ENCODE results near the gene KRTAP12-4.

The KRTAP12-4 gene

GRCh38 chr21:44637018-44637850 is 17.2 kb downstream of the KRTAP12-4 start, which contains the start of gene KRTAP10-10:
Gene KRTAP10-10 (plus strand): TSS chr21:44637356. CDS start chr21:44637418, 62 bp downstream.
- Histone ChIP-seq H3K9me3 (ENCODE audit: insufficient read depth, low read length) (no peaks in the 10 kb centered on the region), H3F3A (ENCODE audit: insufficient read depth) (no peaks in the 10 kb centered on the region), H3K27ac (ENCODE audit: low read depth, low read length) (no peak within 1 kb of the TSS), H3K79me2 (ENCODE audit: insufficient read depth, low read length) (no peaks in the 10 kb centered on the region), H2AFZ (ENCODE audit: low read depth, low read length, severe bottlenecking) (no peak within 1 kb of the TSS), H3K9me2 (replicated peaks; ENCODE audit: insufficient read depth, low read length) (no peaks in the 10 kb centered on the region), H3K27me3 (ENCODE audit: low read length) (no peaks in the 10 kb centered on the region), H3K4me2 (ENCODE audit: low read depth, low read length, poor library complexity, severe bottlenecking) (no peak within 1 kb of the TSS), H4K20me1 (ENCODE audit: low read depth, low read length) (no peaks in the 10 kb centered on the region), H3K36me3 (ENCODE audit: low read length) (no peaks in the 10 kb centered on the region), H3K9ac (ENCODE audit: low read length) (no peak within 1 kb of the TSS), H3K4me3 (ENCODE audit: insufficient read depth, low read length, poor library complexity, severe bottlenecking) (no peak within 1 kb of the TSS)
- no peak for TF ChIP-seq EZH2phosphoT487 (conservative IDR thresholded peaks at IDR 0.05; ENCODE audit: low read length)
- TF ChIP-seq, protein P1, sequence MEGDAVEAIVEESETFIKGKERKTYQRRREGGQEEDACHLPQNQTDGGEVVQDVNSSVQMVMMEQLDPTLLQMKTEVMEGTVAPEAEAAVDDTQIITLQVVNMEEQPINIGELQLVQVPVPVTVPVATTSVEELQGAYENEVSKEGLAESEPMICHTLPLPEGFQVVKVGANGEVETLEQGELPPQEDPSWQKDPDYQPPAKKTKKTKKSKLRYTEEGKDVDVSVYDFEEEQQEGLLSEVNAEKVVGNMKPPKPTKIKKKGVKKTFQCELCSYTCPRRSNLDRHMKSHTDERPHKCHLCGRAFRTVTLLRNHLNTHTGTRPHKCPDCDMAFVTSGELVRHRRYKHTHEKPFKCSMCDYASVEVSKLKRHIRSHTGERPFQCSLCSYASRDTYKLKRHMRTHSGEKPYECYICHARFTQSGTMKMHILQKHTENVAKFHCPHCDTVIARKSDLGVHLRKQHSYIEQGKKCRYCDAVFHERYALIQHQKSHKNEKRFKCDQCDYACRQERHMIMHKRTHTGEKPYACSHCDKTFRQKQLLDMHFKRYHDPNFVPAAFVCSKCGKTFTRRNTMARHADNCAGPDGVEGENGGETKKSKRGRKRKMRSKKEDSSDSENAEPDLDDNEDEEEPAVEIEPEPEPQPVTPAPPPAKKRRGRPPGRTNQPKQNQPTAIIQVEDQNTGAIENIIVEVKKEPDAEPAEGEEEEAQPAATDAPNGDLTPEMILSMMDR (IDR thresholded peaks at IDR 0.05; ENCODE audit: insufficient read depth, low read length, poor library complexity, severe bottlenecking): no peak

- Histone ChIP-seq H3K9me3 (ENCODE audit: insufficient read depth, low read length) (no peaks in the 10 kb centered on the region), H3K27me3 (ENCODE audit: low read length) (no peaks in the 10 kb centered on the region), H3K4me3 (ENCODE audit: insufficient read depth, low read length, poor library complexity, severe bottlenecking) (no peak overlapping the region), H3K27ac (ENCODE audit: low read depth, low read length) (no peak overlapping the region), H3K79me2 (ENCODE audit: insufficient read depth, low read length) (no peaks in the 10 kb centered on the region), H2AFZ (ENCODE audit: low read depth, low read length, severe bottlenecking) (no peak overlapping the region), H3K9me2 (replicated peaks; ENCODE audit: insufficient read depth, low read length) (no peaks in the 10 kb centered on the region), H4K20me1 (ENCODE audit: low read depth, low read length) (no peaks in the 10 kb centered on the region), H3K4me2 (ENCODE audit: low read depth, low read length, poor library complexity, severe bottlenecking) (no peak overlapping the region), H3F3A (ENCODE audit: insufficient read depth) (no peaks in the 10 kb centered on the region), H3K36me3 (ENCODE audit: low read length) (no peaks in the 10 kb centered on the region), H3K9ac (ENCODE audit: low read length) (no peak overlapping the region)
- TF ChIP-seq, protein P1 (IDR thresholded peaks at IDR 0.05; ENCODE audit: insufficient read depth, low read length, poor library complexity, severe bottlenecking): no peak
- TF ChIP-seq EZH2phosphoT487 (conservative IDR thresholded peaks at IDR 0.05; ENCODE audit: low read length): no peak
Observed at GRCh38 chr21:44636209-44637017, 18.0 kb downstream of the KRTAP12-4 start.

DNA sequence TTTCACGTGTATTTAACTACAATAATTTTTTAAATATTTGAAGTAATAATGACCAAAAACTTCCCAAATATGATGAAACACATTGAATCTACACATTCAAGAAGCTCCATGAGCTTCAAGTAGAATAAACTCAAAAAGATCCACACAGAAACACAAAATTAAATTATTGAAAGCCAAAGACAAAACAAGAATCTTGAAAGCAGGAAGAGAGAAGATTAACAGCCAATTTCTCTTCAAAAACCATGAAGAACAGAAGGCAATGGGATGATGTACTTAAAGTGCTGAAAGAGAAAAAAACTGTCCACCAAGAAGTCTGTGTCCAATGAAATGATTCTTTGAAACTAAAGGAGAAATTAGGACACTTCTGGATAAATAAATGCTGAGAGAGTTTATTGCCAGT is 22.4 kb downstream of the KRTAP12-4 start:
- Histone ChIP-seq H2AFZ (ENCODE audit: low read depth, low read length, severe bottlenecking) (no peak overlapping the region), H3K27ac (ENCODE audit: low read depth, low read length) (no peak overlapping the region), H4K20me1 (ENCODE audit: low read depth, low read length) (no peaks in the 10 kb centered on the region), H3F3A (ENCODE audit: insufficient read depth) (no peaks in the 10 kb centered on the region), H3K36me3 (ENCODE audit: low read length) (no peaks in the 10 kb centered on the region), H3K79me2 (ENCODE audit: insufficient read depth, low read length) (no peaks in the 10 kb centered on the region), H3K4me2 (ENCODE audit: low read depth, low read length, poor library complexity, severe bottlenecking) (no peak overlapping the region), H3K9me3 (ENCODE audit: insufficient read depth, low read length) (no peaks in the 10 kb centered on the region), H3K27me3 (ENCODE audit: low read length) (no peaks in the 10 kb centered on the region), H3K4me3 (ENCODE audit: insufficient read depth, low read length, poor library complexity, severe bottlenecking) (no peak overlapping the region), H3K9me2 (replicated peaks; ENCODE audit: insufficient read depth, low read length) (no peaks in the 10 kb centered on the region), H3K9ac (ENCODE audit: low read length) (no peak overlapping the region)
- TF ChIP-seq, protein P1 (IDR thresholded peaks at IDR 0.05; ENCODE audit: insufficient read depth, low read length, poor library complexity, severe bottlenecking): no peak
- no peak for TF ChIP-seq EZH2phosphoT487 (conservative IDR thresholded peaks at IDR 0.05; ENCODE audit: low read length)
